Measurements from ENCODE around the gene POLR1G.

GRCh38 chr19:45368737-45369340, 37.6 kb upstream of the POLR1G start:
- no peak for TF ChIP-seq CTCF (IDR thresholded peaks at IDR 0.05 in 2 of 3, conservative IDR thresholded peaks at IDR 0.05 in 1 of 3; ENCODE audit: insufficient read depth in 2 of 3, low read depth in 1 of 3, low read length in 3 of 3)
- no peak for TF ChIP-seq NBN (IDR thresholded peaks at IDR 0.05; ENCODE audit: low read depth)
- TF ChIP-seq HES1 (IDR thresholded peaks at IDR 0.05; ENCODE audit: low read depth): no peak
- no peak for TF ChIP-seq USF2 (CRISPR knock-in tag; IDR thresholded peaks at IDR 0.05)
- TF ChIP-seq EP300 (IDR thresholded peaks at IDR 0.05; ENCODE audit: low read length): no peak
- no peak for TF ChIP-seq ZNF76 (CRISPR knock-in tag; IDR thresholded peaks at IDR 0.05; ENCODE audit: borderline replicate concordance)
- TF ChIP-seq LARP7 (IDR thresholded peaks at IDR 0.05): no peak

All from K562 (cell line).